H1 (cell line): ENCODE data around the gene GMCL2. TPM values are rescaled to one million over a fixed set of nuclear protein-coding genes. Genes with fewer than 3 reads are reported as not detected.

ENCODE experiments used
- CTCF ChIA-PET: fragments of 300-600 bp; sonication (Branson Sonifier 250); formaldehyde crosslinking; loops from one replicate; lab custom pipeline; 2021; ENCODE audit not compliant: partially characterized antibody; lab: Charles Lee
- POLR2A ChIA-PET: fragments of 300-600 bp; sonication (Branson Sonifier 250); formaldehyde crosslinking; loops from one replicate; lab custom pipeline; 2021; ENCODE audit warnings: inconsistent platforms; ENCODE audit not compliant: partially characterized antibody; lab: Charles Lee
- DNase-seq, 2 experiments: peaks; one replicate each; pipeline versions ENCODE4 v3.0.0 to v3.0.0-alpha.2; 2010 to 2022; ENCODE audit warnings: low spot score in 2 of 2, low read depth in 1 of 2, mixed read lengths in 1 of 2
- FAIRE-seq: peaks from 2 replicates; lab custom pipeline; 2011; peaks lifted over from hg19 to GRCh38; lab: Jason Lieb, UNC
- H2AFZ ChIP-seq: 2 replicates; pipeline ENCODE4 v1.8.1; 2012; ENCODE audit warnings: low read length, inconsistent platforms
- H2AK5ac ChIP-seq: 2 replicates; pipeline ENCODE4 v1.6.1; 2013; ENCODE audit warnings: low read depth, low read length
- H2BK120ac ChIP-seq: replicated peaks from 2 replicates; pipeline ENCODE3; 2013; ENCODE audit warnings: low read depth, low read length, inconsistent platforms
- H2BK12ac ChIP-seq: 2 replicates; pipeline ENCODE4 v1.6.1; 2013; ENCODE audit warnings: low read depth, low read length
- H2BK15ac ChIP-seq: 2 replicates; pipeline ENCODE4 v1.6.1; 2013; ENCODE audit warnings: low read length
- H2BK20ac ChIP-seq: 2 replicates; pipeline ENCODE4 v1.6.1; 2013; ENCODE audit warnings: low read length
- H2BK5ac ChIP-seq: 2 replicates; pipeline ENCODE4 v1.6.1; 2013; ENCODE audit warnings: low read depth, low read length
- H3K14ac ChIP-seq: 2 replicates; pipeline ENCODE4 v1.6.1; 2013; ENCODE audit warnings: inconsistent platforms; ENCODE audit not compliant: insufficient read length
- H3K18ac ChIP-seq: 2 replicates; pipeline ENCODE4 v1.6.1; 2013; ENCODE audit warnings: low read length; ENCODE audit errors: extremely low read depth
- H3K23ac ChIP-seq: 2 replicates; pipeline ENCODE4 v1.6.1; 2013; ENCODE audit warnings: inconsistent platforms; ENCODE audit not compliant: insufficient read length
- H3K23me2 ChIP-seq: 2 replicates; pipeline ENCODE4 v1.6.1; 2013; ENCODE audit warnings: low read depth, low read length
- H3K27ac ChIP-seq: 2 replicates; pipeline ENCODE4 v1.6.1; 2011; ENCODE audit warnings: low read depth, low read length, inconsistent platforms
- H3K27me3 ChIP-seq, 4 experiments: replicated peaks in 1 of 4; 1 replicate in 1 of 4; 2 replicates in 3 of 4; pipeline versions ENCODE4 v1.6.1 to v1.8.1; 2011 to 2013; ENCODE audit warnings: low read length in 3 of 4, mild to moderate bottlenecking in 3 of 4, inconsistent platforms in 2 of 4, mixed read lengths in 2 of 4, moderate library complexity in 1 of 4; ENCODE audit not compliant: control insufficient read depth in 3 of 4, insufficient read depth in 3 of 4; ENCODE audit errors: extremely low read depth in 1 of 4
- H3K36me3 ChIP-seq, 4 experiments: 2 replicates each; pipeline versions ENCODE4 v1.6.1 to v1.8.1; 2011 to 2013; ENCODE audit warnings: mild to moderate bottlenecking in 4 of 4, low read length in 3 of 4, moderate library complexity in 2 of 4, control low read depth in 1 of 4, inconsistent platforms in 1 of 4; ENCODE audit not compliant: insufficient read depth in 4 of 4, control insufficient read depth in 2 of 4
- H3K4ac ChIP-seq: replicated peaks from 2 replicates; pipeline ENCODE3; 2013; ENCODE audit warnings: low read length, low read depth, mixed read lengths, inconsistent platforms; ENCODE audit not compliant: insufficient read length
- H3K4me1 ChIP-seq, 4 experiments: replicated peaks in 1 of 4; 1 replicate in 1 of 4; 2 replicates in 3 of 4; pipeline versions ENCODE4 v1.6.1 to v1.8.1; 2011 to 2013; ENCODE audit warnings: low read length in 3 of 4, inconsistent platforms in 2 of 4, mixed read lengths in 1 of 4; ENCODE audit not compliant: insufficient read depth in 4 of 4, control insufficient read depth in 3 of 4
- H3K4me2 ChIP-seq, 2 experiments: 2 replicates each; pipeline versions ENCODE4 v1.6.1 to v1.8.1; 2011 to 2013; ENCODE audit warnings: low read depth in 2 of 2, low read length in 2 of 2, control low read depth in 1 of 2, inconsistent platforms in 1 of 2, mild to moderate bottlenecking in 1 of 2; ENCODE audit not compliant: insufficient read depth in 1 of 2
- H3K4me3 ChIP-seq, 4 experiments: fragments of 200-600, 300-600 bp in 1 of 4; sonication (generic), shearing (Covaris generic), sonication (Bioruptor Twin) in 1 of 4; 2 replicates each; pipeline versions ENCODE4 v1.5.1 to v1.8.1; 2011 to 2016; ENCODE audit warnings: low read length in 4 of 4, low read depth in 3 of 4, control low read depth in 2 of 4, inconsistent platforms in 2 of 4, mild to moderate bottlenecking in 2 of 4, mixed read lengths in 1 of 4, moderate library complexity in 1 of 4; ENCODE audit not compliant: insufficient read depth in 2 of 4; ENCODE audit errors: extremely low read depth in 1 of 4
- H3K56ac ChIP-seq: replicated peaks from 2 replicates; pipeline ENCODE3; 2013; ENCODE audit warnings: low read depth, mild to moderate bottlenecking, mixed read lengths, low read length, inconsistent platforms; ENCODE audit not compliant: insufficient read length
- H3K79me1 ChIP-seq: 2 replicates; pipeline ENCODE4 v1.6.1; 2013; ENCODE audit warnings: low read depth, low read length, control low read depth
- H3K79me2 ChIP-seq, 2 experiments: 2 replicates each; pipeline versions ENCODE4 v1.6.1 to v1.8.1; 2012 to 2013; ENCODE audit warnings: low read length in 2 of 2, mild to moderate bottlenecking in 2 of 2, inconsistent platforms in 1 of 2; ENCODE audit not compliant: insufficient read depth in 2 of 2, control insufficient read depth in 1 of 2
- H3K9ac ChIP-seq, 4 experiments: replicated peaks in 1 of 4; 1 replicate in 1 of 4; 2 replicates in 3 of 4; pipeline versions ENCODE4 v1.6.1 to v1.8.1; 2011 to 2013; ENCODE audit warnings: low read depth in 3 of 4, low read length in 3 of 4, control low read depth in 2 of 4, mild to moderate bottlenecking in 2 of 4, moderate library complexity in 2 of 4, inconsistent platforms in 1 of 4; ENCODE audit errors: extremely low read depth in 1 of 4
- H3K9me3 ChIP-seq, 2 experiments: 2 replicates each; pipeline versions ENCODE4 v1.6.1 to v1.8.1; 2012 to 2013; ENCODE audit warnings: mild to moderate bottlenecking in 2 of 2, moderate library complexity in 2 of 2, control low read depth in 1 of 2, inconsistent platforms in 1 of 2, low read depth in 1 of 2, low read length in 1 of 2, mixed read lengths in 1 of 2; ENCODE audit not compliant: insufficient read depth in 2 of 2
- H4K20me1 ChIP-seq, 2 experiments: replicated peaks in 1 of 2; 2 replicates each; pipeline versions ENCODE3 to v1.8.1; 2011 to 2013; ENCODE audit warnings: inconsistent platforms in 2 of 2, low read length in 2 of 2, mild to moderate bottlenecking in 1 of 2; ENCODE audit not compliant: insufficient read depth in 2 of 2, control insufficient read depth in 1 of 2
- H4K5ac ChIP-seq: 2 replicates; pipeline ENCODE4 v1.6.1; 2013; ENCODE audit warnings: low read length, low read depth, mixed read lengths, inconsistent platforms; ENCODE audit not compliant: insufficient read length
- H4K8ac ChIP-seq: 2 replicates; pipeline ENCODE4 v1.8.0; 2013; ENCODE audit warnings: mild to moderate bottlenecking, moderate library complexity, low read length, inconsistent platforms; ENCODE audit not compliant: insufficient read depth; ENCODE audit errors: extremely low read depth
- H4K91ac ChIP-seq: replicated peaks from 2 replicates; pipeline ENCODE3; 2013; ENCODE audit warnings: low read length, mixed read lengths, inconsistent platforms; ENCODE audit not compliant: insufficient read length
- KDM1A ChIP-seq: fragments of 200-600, 300-600 bp; sonication (generic); IDR thresholded peaks from 2 replicates; pipeline ENCODE4 v1.7.1; 2016; ENCODE audit warnings: mild to moderate bottlenecking, low read length, borderline replicate concordance
- POLR2AphosphoS5 ChIP-seq: IDR thresholded peaks from 2 replicates; pipeline ENCODE4 v1.6.1; 2011; ENCODE audit warnings: low read depth, low read length
- WGBS, 2 experiments: shearing (Covaris generic) in 1 of 2; methylation state at CpG; one replicate each; pipeline versions ENCODE4 v1.1.6 to v1.1.7; 2013 to 2015; ENCODE audit warnings: low lambda C conversion rate in 2 of 2, mixed read lengths in 2 of 2, inconsistent platforms in 1 of 2, low coverage in 1 of 2, missing lambda C conversion rate in 1 of 2; ENCODE audit not compliant: insufficient replicate concordance in 2 of 2, insufficient coverage in 1 of 2, insufficient read length in 1 of 2; ENCODE audit errors: extremely low coverage in 1 of 2, missing lambda C conversion rate in 1 of 2; 5-methylcytosine and 5-hydroxymethylcytosine counted together
- polyA plus RNA-seq, 7 experiments: library from polyadenylated mRNA; depleted of rRNA in 3 of 7; stranded (reverse) in 5 of 7; unstranded in 2 of 7; fragments of >200 nt in 5 of 7; fragments of 200-250 nt in 2 of 7; gene quantifications; 1 replicate in 5 of 7; 2 replicates in 1 of 7; 4 replicates in 1 of 7; pipeline versions ENCODE4 v1.2.1 to v1.2.3, GENCODE V29; 2011 to 2013; ENCODE audit warnings: missing spikeins in 2 of 7, mixed read lengths in 2 of 7
- total RNA-seq: library from RNA; stranded (reverse); fragmentation: NEBNext Ultra II Directional; extraction: Animal tissue kit (Norgen Biotek cat#: 25700); gene quantifications from 2 replicates; pipeline ENCODE4 v1.2.1, GENCODE V29; 2021

The GMCL2 gene
- total and polyA plus RNA-seq, 2 of the 8 experiments (the other 6 are each of a cell fraction or from before 2014, with no cell fraction given), result 0.13 TPM; not detected in 1

GRCh38 chr5:178143901-178144300, 43.3 kb downstream of the GMCL2 start:
- Histone ChIP-seq H3K79me1 (no peaks in the 10 kb centered on the region), H2AK5ac (no peak overlapping the region), H2BK12ac (no peak overlapping the region), H3K79me2 (no peaks in the 10 kb centered on the region), H2BK20ac (no peak overlapping the region), H4K20me1 (peaks cover 14 to 19% of the 10 kb centered on the region in 2 experiments), H3K27me3 (no peaks in the 10 kb centered on the region), H3K18ac (no peak overlapping the region), H4K8ac (no peak overlapping the region), H3K27ac (no peak overlapping the region), H3K23ac (no peak overlapping the region), H3K9ac (no peak overlapping the region), H3K4me2 (no peak overlapping the region), H3K4me1 (peaks cover 0 to 2% (median 0%) of the 10 kb centered on the region in 4 experiments; a peak in 3 of 7 replicates), H3K4ac (no peak overlapping the region), H3K4me3 (no peak overlapping the region), H4K5ac (no peak overlapping the region), H3K14ac (no peak overlapping the region), H3K9me3 (no peaks in the 10 kb centered on the region), H2BK5ac (0 out of 2 replicates have a peak overlapping the region, but pooled peaks have one; percentile 35), H2BK15ac (no peak overlapping the region), H4K91ac (no peak overlapping the region), H3K36me3 (peaks cover 32 to 80% (median 60%) of the 10 kb centered on the region in 4 experiments), H2BK120ac (no peak overlapping the region), H3K56ac (no peak overlapping the region), H2AFZ (no peak overlapping the region), H3K23me2 (no peaks in the 10 kb centered on the region)
- WGBS, 2 experiments, result 98% methylated on average over 10 of the region's 10 CpGs; no CpG with 5 or more reads in 1 of the 2 experiments
- POLR2A ChIA-PET, result interaction anchor here (1.1 to 40.7 kb wide), 10 partner anchors 9 to 67 kb away, joined by 3 to 1250 read pairs (median 11); partner anchors contain the start of genes N4BP3, NHP2 and RMND5B
- FAIRE-seq, result no peak
- no peak for DNase-seq
- TF ChIP-seq KDM1A (no peak), POLR2AphosphoS5 (peak; percentile 8; the same call in 1 of the 2 replicates)
- CTCF ChIA-PET, result interaction anchor here (0.9 to 24.6 kb wide), 11 partner anchors 8 to 81 kb away, joined by 3 to 515 read pairs (median 4); partner anchors contain the start of gene NHP2
